GOT3 (cell line): ENCODE results near the gene NLRP8.
"Not testable (repeated sequence)": the region's sequence is repeated elsewhere in the genome, so short reads cannot be mapped to it uniquely, and the experiment has no call there.

Experiments used
- DNase-seq: peaks from one replicate; lab custom pipeline; 2025; ENCODE audit warnings: mixed read lengths; lab: John Stamatoyannopoulos, UW

Gene NLRP8

GRCh38 chr19:55947532-55947931 is at the start of gene NLRP8:
Gene NLRP8, plus strand, starts transcription at chr19:55947832.
- DNase-seq: no peak

GRCh38 chr19:55898911-55899310 is 48.7 kb upstream of the NLRP8 start:
- no peak for DNase-seq

DNA sequence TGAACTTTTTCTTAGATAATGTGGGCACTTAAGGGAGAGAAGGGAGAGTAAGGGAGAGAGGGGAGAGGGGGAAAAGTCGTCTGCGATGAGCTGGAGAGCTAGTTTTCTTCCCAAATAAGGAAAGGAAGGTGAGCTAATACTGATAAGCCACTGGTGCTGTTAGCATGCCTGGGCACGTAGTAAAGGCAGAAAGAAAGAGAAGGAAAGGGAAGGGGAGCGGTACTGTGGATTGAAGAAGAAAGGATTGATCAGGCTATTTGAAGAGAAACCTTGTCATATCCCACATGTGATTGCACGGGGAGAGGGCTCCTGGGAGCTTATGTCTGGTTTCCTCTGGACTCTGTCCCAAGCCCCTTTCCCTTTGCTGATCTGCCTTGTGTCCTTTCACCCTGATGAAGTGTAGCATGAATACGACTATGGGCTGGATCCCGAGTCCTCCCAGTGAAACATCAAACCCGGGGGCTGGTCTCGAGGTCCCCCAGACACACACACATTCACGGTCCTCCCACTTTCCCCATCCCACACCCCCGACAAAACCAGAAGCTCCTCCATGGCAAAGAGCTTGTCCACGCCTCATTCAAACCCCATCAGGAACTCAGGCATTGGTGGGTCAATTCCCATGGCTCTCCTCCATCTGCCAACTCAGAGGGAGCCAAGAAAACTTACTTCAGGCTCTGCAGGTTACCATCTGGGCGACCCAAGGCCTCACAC is 46.1 kb upstream of the NLRP8 start:
- DNase-seq: no peak

DNA sequence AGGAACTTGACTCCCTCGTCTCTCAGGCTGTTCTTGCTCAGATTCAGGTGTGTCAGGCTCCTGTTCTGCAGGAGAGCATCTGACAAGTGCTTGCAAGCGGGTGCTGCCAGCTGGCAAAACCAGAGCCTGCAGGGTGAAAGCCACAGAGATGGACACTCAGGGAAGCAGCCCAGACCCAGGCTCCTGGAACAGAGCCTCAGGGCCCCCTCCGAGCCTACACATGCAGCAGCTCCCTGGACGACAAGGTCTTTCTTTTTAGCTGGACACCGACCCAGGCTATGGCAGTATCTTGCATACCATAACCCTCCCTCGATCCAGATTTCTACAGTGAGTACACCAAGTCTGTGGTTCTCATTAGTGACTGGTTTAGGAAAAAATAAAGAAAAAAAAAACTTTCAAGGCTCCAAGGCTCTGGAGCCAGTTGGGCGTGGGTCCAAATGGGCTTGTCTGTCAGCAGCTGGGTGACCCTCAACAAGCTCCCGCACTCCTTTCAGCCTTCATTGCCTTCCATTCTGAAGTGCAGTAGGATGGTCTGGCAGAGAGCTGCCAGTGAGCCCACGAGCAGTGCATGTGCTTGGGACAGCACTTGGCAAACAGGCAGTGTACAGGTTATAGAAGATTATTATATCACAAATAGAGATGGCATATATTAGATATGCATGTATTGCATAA is 45.4 kb upstream of the NLRP8 start:
- no peak for DNase-seq

DNA sequence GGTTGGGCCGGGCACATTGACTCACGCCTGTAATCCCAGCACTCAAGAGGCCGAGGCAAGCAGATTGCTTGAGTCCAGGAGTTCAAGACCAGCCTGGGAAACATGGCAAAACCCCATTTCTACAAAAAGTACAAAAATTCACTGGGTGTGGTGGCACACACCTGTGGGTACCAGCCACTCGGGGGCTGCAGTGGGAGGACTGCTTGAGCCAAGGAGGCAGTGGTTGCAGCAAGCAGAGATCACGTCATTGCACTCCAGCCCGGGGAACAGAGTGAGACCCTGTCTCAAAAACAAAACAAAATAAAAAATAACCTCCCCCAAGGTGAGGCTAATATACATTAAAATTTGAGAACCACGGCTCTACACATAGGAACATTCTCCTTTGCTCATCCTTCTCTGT is 40.3 kb upstream of the NLRP8 start:
- DNase-seq: no peak

- DNase-seq: no peak
Measured at GRCh38 chr19:55907746-55908145, 39.9 kb upstream of the NLRP8 start.

GRCh38 chr19:55909801-55910200 is 37.8 kb upstream of the NLRP8 start:
- DNase-seq: no peak

- no peak for DNase-seq
Measured at GRCh38 chr19:55912916-55913315, 34.7 kb upstream of the NLRP8 start.

- DNase-seq: no peak
Measured at GRCh38 chr19:55913643-55914268, 33.9 kb upstream of the NLRP8 start.

DNA sequence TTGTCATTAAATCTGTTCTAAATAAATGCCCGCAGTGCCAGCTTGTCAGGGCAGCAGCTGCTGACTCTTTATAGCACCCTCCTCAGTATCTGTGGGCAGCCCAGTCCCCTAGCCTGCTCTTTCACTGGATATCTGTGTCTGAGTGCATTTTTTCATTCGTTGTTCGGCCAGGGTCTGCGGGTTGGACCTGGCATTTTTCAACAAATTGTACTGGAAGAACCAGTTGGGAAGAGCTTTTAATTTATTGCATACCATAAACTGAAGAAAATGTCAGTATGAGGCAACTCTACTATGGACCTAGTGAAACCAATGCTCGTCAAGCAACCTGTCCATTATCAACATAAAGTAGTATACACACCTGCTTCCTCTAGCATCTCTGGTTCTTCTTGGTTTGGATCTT is 24.1 kb upstream of the NLRP8 start:
- DNase-seq: no peak

GRCh38 chr19:55927991-55928390 is 19.6 kb upstream of the NLRP8 start:
- DNase-seq: no peak

- not testable (repeated sequence) for DNase-seq
Measured at GRCh38 chr19:55929258-55929657, 18.4 kb upstream of the NLRP8 start.

GRCh38 chr19:55930996-55931515 is 16.6 kb upstream of the NLRP8 start:
- DNase-seq: no peak

DNA sequence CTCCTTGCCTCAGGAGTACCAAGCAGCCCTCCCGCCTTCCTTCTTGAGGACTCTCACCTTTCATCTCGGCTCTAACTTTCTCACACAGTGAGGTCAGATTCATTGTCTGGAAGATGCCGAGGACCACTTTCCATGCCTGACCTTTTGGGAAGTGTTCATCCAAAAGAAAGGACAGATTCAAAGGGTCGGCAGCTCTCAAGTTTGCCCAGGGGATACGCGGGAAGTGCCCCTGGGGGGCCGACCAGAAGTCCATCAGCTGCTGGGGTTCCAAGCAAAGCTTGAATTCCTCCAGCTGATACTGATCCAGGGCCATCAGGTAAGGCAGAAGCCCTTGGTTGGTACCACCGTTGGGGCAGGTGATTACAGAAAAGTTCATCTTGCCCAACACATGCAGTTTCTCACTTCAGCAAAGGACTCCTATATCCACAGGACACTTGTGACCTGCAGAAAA is 15.7 kb upstream of the NLRP8 start, which contains the start of gene NLRP13:
NLRP13 (minus strand) TSS at position 401 of the 451 bp plus-strand sequence; CDS start at position 376, 25 bp downstream.
- DNase-seq: no peak

GRCh38 chr19:55935206-55935605 is 12.4 kb upstream of the NLRP8 start:
- no peak for DNase-seq

- DNase-seq: no peak
Measured at GRCh38 chr19:55939206-55939605, 8.4 kb upstream of the NLRP8 start.

- DNase-seq: no peak
Measured at GRCh38 chr19:55940306-55940705, 7.3 kb upstream of the NLRP8 start.

GRCh38 chr19:55950566-55950965 is 2.9 kb downstream of the NLRP8 start:
- DNase-seq: not testable (repeated sequence)

DNA sequence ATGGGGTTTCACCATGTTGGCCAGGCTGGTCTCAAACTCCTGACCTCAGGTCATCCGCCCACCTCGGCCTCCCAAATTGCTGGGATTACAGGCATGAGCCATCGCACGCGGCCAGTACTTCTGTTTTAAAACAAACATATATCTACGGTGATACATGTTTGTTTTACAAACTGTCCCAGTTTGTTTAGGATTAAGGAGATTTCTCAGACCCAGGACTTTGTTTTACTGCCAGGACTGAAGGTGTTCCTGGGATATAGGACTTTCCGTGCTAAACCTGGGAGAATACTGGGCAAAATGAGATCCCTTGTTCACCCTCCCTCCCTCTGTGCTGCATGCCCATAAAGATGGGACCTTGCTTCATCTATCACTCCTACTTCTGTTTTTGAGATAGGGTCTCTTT is 8.8 kb downstream of the NLRP8 start:
- DNase-seq: no peak

- DNase-seq: no peak
Measured at GRCh38 chr19:55958356-55958755, 10.7 kb downstream of the NLRP8 start.

DNA sequence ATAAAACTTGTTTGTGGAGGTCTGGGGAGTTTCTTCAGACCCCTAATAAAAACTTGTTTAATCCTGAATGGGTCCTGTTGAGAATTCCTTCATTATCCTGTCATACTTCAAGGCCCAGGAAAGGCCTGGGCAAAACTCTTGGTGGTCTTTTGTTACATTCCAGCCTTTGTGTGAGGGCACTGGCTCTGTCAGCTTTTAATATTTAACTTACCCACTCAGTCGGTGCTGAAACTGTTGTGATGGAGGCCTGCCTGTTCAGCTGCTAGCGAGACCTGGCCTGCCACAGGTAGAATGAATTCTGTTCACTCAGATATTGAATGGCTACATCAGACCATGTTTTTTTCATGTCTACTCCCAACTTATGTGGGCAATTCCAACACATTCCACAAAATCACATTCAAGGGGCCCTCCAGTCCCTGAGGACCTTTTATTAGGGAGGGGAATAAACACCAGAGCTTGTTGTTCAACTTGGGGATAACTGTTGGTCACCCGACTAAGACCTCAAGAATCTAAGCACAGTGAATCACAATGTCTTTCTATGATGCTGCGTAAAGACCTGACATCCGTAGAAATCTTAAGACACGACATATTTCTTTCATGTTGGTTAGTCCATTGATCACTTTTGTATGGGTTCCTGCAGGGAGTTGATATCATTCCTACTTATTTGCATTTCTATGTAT is 12.5 kb downstream of the NLRP8 start:
- DNase-seq: no peak

DNA sequence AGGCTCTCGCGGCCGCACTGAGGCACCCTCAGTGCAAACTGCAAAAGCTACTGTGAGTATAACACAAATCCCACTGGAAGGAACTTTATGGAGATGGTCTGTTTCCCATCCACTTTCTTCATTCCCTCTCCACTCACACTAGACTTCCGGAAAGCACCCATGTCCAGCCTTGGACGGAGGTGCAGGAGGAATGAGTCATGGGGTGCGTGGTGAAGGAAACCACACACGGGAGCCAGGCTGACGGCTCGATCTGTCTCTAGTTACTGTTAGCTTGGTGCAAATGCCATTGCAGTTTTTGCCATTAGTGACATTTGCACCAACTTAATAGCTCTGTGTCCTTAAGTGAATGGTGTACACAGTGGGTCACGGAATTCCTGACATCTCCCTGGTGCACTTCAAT is 14.6 kb downstream of the NLRP8 start:
- no peak for DNase-seq
